HCT116 (cell line): ENCODE measurements around the gene CEP131. TPM values are rescaled to one million over a fixed set of nuclear protein-coding genes. Genes with fewer than 3 reads are reported as not detected.
A peak's percentile ranks its signal among the peaks of the same experiment; 100 is the strongest.

Experiments
- ATAC-seq: fragments of 200-7000 bp; cut with Tn5 transposase; 2 replicates; pipeline ENCODE4 v1.9.1; 2020; ENCODE audit warnings: mild to moderate bottlenecking, moderate library complexity
- BruUV-seq: library from RNA; stranded (reverse); fragments of 400-500 nt; replicated peaks from 2 replicates; lab custom pipeline; 2021; lab: Mats Ljungman, UMichigan
- CTCF ChIA-PET: fragments of 300-600 bp; sonication (Branson Sonifier 250); formaldehyde crosslinking; loops from one replicate; lab custom pipeline; 2021; ENCODE audit warnings: antibody characterized with exemption; lab: Charles Lee
- POLR2A ChIA-PET: fragments of 300-600, 350-600 bp; sonication (Branson Sonifier 250); formaldehyde crosslinking; loops from one replicate; lab custom pipeline; 2021; ENCODE audit warnings: antibody characterized with exemption; lab: Charles Lee
- RAD21 ChIA-PET, 2 experiments: fragments of 300-600 bp; sonication (Branson Sonifier 250); formaldehyde crosslinking; loops; one replicate each; lab custom pipeline; 2023; ENCODE audit warnings: low total read pairs in 2 of 2; ENCODE audit not compliant: uncharacterized antibody in 2 of 2, unreplicated experiment in 2 of 2, low non-redundant PET in 1 of 2; lab: Charles Lee
- DNase-seq: peaks from one replicate; pipeline ENCODE4 v3.0.0-alpha.2; 2010; ENCODE audit warnings: low read depth, low spot score
- H2AFZ ChIP-seq: fragments of 200-600 bp; shearing (Covaris generic), sonication (generic); 2 replicates; pipeline ENCODE4 v1.6.1; 2017; ENCODE audit warnings: low read depth, mixed run types, mixed read lengths, antibody characterized with exemption, low read length; ENCODE audit not compliant: poor library complexity, severe bottlenecking
- H3K27ac ChIP-seq: 2 replicates; pipeline ENCODE4 v1.5.1; 2012; ENCODE audit warnings: low read depth, low read length
- H3K27me3 ChIP-seq: fragments of 200-600 bp; sonication (generic); 2 replicates; pipeline ENCODE4 v1.6.1; 2016; ENCODE audit warnings: mixed run types, low read length, mixed read lengths; ENCODE audit not compliant: insufficient read depth
- H3K36me3 ChIP-seq, 2 experiments: fragments of 200-500 bp in 1 of 2; fragments of 200-600 bp in 1 of 2; sonication (Bioruptor generic) in 1 of 2; sonication (generic) in 1 of 2; 2 replicates each; pipeline versions ENCODE4 v1.5.1 to v1.6.1; 2014 to 2016; ENCODE audit warnings: low read length in 2 of 2, inconsistent platforms in 1 of 2, mixed read lengths in 1 of 2, mixed run types in 1 of 2; ENCODE audit not compliant: insufficient read depth in 2 of 2, control insufficient read depth in 1 of 2
- H3K4me1 ChIP-seq, 2 experiments: fragments of 200-600 bp in 1 of 2; sonication (generic) in 1 of 2; 2 replicates each; pipeline versions ENCODE4 v1.5.1 to v1.6.1; 2012 to 2017; ENCODE audit warnings: low read length in 2 of 2, inconsistent platforms in 1 of 2, mild to moderate bottlenecking in 1 of 2, mixed read lengths in 1 of 2, mixed run types in 1 of 2, moderate library complexity in 1 of 2; ENCODE audit not compliant: insufficient read depth in 2 of 2, control insufficient read depth in 1 of 2
- H3K4me2 ChIP-seq: fragments of 200-600 bp; sonication (generic); 2 replicates; pipeline ENCODE4 v1.6.1; 2017; ENCODE audit warnings: mixed run types, low read length, mixed read lengths
- H3K4me3 ChIP-seq, 2 experiments: fragments of 200-600 bp in 1 of 2; sonication (generic) in 1 of 2; replicated peaks in 1 of 2; 2 replicates each; pipeline ENCODE4 v1.5.1; 2011 to 2016; ENCODE audit warnings: low read length in 2 of 2, control low read depth in 1 of 2, low read depth in 1 of 2, mild to moderate bottlenecking in 1 of 2, mixed read lengths in 1 of 2, mixed run types in 1 of 2
- H3K79me2 ChIP-seq: fragments of 200-600 bp; sonication (generic); 2 replicates; pipeline ENCODE4 v1.6.1; 2017; ENCODE audit warnings: mild to moderate bottlenecking, mixed run types, low read length, moderate library complexity, mixed read lengths; ENCODE audit not compliant: insufficient read depth
- H3K9ac ChIP-seq: fragments of 200-600 bp; sonication (generic); 2 replicates; pipeline ENCODE4 v1.6.1; 2016; ENCODE audit warnings: low read length, mixed read lengths
- H3K9me2 ChIP-seq: fragments of 200-600 bp; sonication (generic), shearing (Covaris generic); 2 replicates; pipeline ENCODE4 v1.6.1; 2017; ENCODE audit warnings: mixed run types, mild to moderate bottlenecking, moderate library complexity; ENCODE audit not compliant: insufficient read depth
- H3K9me3 ChIP-seq, 2 experiments: fragments of 200-500 bp in 1 of 2; fragments of 200-600 bp in 1 of 2; sonication (Bioruptor generic) in 1 of 2; sonication (generic) in 1 of 2; 2 replicates each; pipeline ENCODE4 v1.6.1; 2014 to 2017; ENCODE audit warnings: low read length in 2 of 2, mixed read lengths in 2 of 2, inconsistent platforms in 1 of 2, low read depth in 1 of 2, mild to moderate bottlenecking in 1 of 2, mixed run types in 1 of 2, moderate library complexity in 1 of 2; ENCODE audit not compliant: control insufficient read depth in 1 of 2, insufficient read depth in 1 of 2
- H4K20me1 ChIP-seq: fragments of 200-600 bp; sonication (generic), shearing (Covaris generic); 2 replicates; pipeline ENCODE4 v1.6.1; 2017; ENCODE audit warnings: mixed run types, mild to moderate bottlenecking, moderate library complexity; ENCODE audit not compliant: insufficient read depth
- CBX3 ChIP-seq: IDR thresholded peaks from 2 replicates; pipeline ENCODE4 v1.6.1; 2012; ENCODE audit warnings: low read depth
- CTCF ChIP-seq, 3 experiments: fragments of 200-600 bp in 1 of 3; sonication (generic) in 1 of 3; IDR thresholded peaks in 2 of 3; conservative IDR thresholded peaks in 1 of 3; 2 replicates each; pipeline ENCODE4 v1.5.1; 2012 to 2017; ENCODE audit warnings: low read depth in 2 of 3, low read length in 2 of 3, antibody characterized with exemption in 1 of 3, borderline replicate concordance in 1 of 3, control low read depth in 1 of 3, mild to moderate bottlenecking in 1 of 3, mixed read lengths in 1 of 3, mixed run types in 1 of 3, moderate library complexity in 1 of 3; ENCODE audit not compliant: insufficient read depth in 1 of 3
- ELF1 ChIP-seq: IDR thresholded peaks from 2 replicates; pipeline ENCODE4 v1.6.1; 2012; ENCODE audit warnings: low read depth, borderline replicate concordance
- EZH2 ChIP-seq: fragments of 200-600 bp; sonication (generic); IDR thresholded peaks from 2 replicates; pipeline ENCODE4 v1.6.1; 2017; ENCODE audit warnings: antibody characterized with exemption, mixed run types
- JUND ChIP-seq: IDR thresholded peaks from 2 replicates; pipeline ENCODE4 v1.6.1; 2012
- MAX ChIP-seq: IDR thresholded peaks from 2 replicates; pipeline ENCODE4 v1.6.1; 2012
- POLR2A ChIP-seq: IDR thresholded peaks from 2 replicates; pipeline ENCODE4 v1.7.0; 2011; ENCODE audit warnings: borderline replicate concordance; ENCODE audit not compliant: insufficient read depth, insufficient read length; ENCODE audit errors: extremely low read depth
- RAD21 ChIP-seq: IDR thresholded peaks from 2 replicates; pipeline ENCODE4 v1.6.1; 2012; ENCODE audit warnings: low read depth, mild to moderate bottlenecking
- REST ChIP-seq: IDR thresholded peaks from 2 replicates; pipeline ENCODE4 v1.6.1; 2012; ENCODE audit warnings: low read depth
- SP1 ChIP-seq: IDR thresholded peaks from 2 replicates; pipeline ENCODE4 v1.6.1; 2012; ENCODE audit warnings: low read depth
- TCF7L2 ChIP-seq: IDR thresholded peaks from 2 replicates; pipeline ENCODE4 v1.7.0; 2011; ENCODE audit warnings: borderline replicate concordance, inconsistent platforms; ENCODE audit not compliant: insufficient read depth, insufficient read length; ENCODE audit errors: extremely low read depth
- ZBTB33 ChIP-seq: IDR thresholded peaks from 2 replicates; pipeline ENCODE4 v1.6.1; 2011; ENCODE audit warnings: mild to moderate bottlenecking, low read length, moderate library complexity; ENCODE audit not compliant: insufficient replicate concordance; ENCODE audit errors: extremely low read depth
- ZFX ChIP-seq: fragments of 450-650 bp; IDR thresholded peaks from 2 replicates; pipeline ENCODE4 v1.6.1; 2017
- intact Hi-C: fragments of 100-400 bp; cut with micrococcal nuclease; formaldehyde crosslinking; loops from 2 replicates; pipeline ENCODE4 v1.10.0; 2022
- total RNA-seq: library from RNA; stranded (reverse); gene quantifications from one replicate; pipeline ENCODE4 v1.2.1, GENCODE V29; 2021; ENCODE audit not compliant: unreplicated experiment

The CEP131 gene
- total RNA-seq, 1 experiment from 2014 or later = 30.2 TPM

- Histone ChIP-seq H4K20me1 (no peaks in the 10 kb centered on the region), H3K9me3 (no peaks in the 10 kb centered on the region), H3K36me3 (peaks cover 2 to 10% of the 10 kb centered on the region in 2 experiments; a peak in 1 of 4 replicates), H3K79me2 (peaks cover 50% of the 10 kb centered on the region), H3K4me1 (peaks cover 12 to 35% of the 10 kb centered on the region in 2 experiments; a peak in 3 of 4 replicates), H3K27me3 (no peaks in the 10 kb centered on the region), H3K27ac (peak overlapping the region; percentile 86), H3K4me2 (peak overlapping the region; percentile 99), H3K9me2 (no peaks in the 10 kb centered on the region), H3K9ac (no peak overlapping the region), H3K4me3 (no peak overlapping the region), H2AFZ (no peak overlapping the region)
- ChIA-PET POLR2A (no interaction called here), CTCF (no interaction called here), RAD21 (no interaction called here)
- no TSS peak for BruUV-seq
- ATAC-seq = no peak
- TF ChIP-seq ZFX (no peak), MAX (no peak), REST (no peak), SP1 (no peak), RAD21 (no peak), EZH2 (no peak), POLR2A (no peak), CTCF (IDR thresholded peaks at IDR 0.05 in 2 of 3, conservative IDR thresholded peaks at IDR 0.05 in 1 of 3; ENCODE audit: borderline replicate concordance in 1 of 3, insufficient read depth in 1 of 3, low read depth in 2 of 3, low read length in 2 of 3) (no peak), ELF1 (no peak), TCF7L2 (no peak), ZBTB33 (no peak), JUND (no peak), CBX3 (no peak)
- no peak for DNase-seq
- intact Hi-C loops = loop anchor here (1.0 kb wide), 2 partner anchors 99 to 252 kb away; no protein-coding TSS in a partner anchor
Observed at GRCh38 chr17:81241203-81241602, 18.4 kb upstream of the CEP131 start.
